ENCODE data around the gene RAX2.

GRCh38 chr19:3751236-3751635, 20.8 kb downstream of the RAX2 start:
- no peak for TF ChIP-seq CTCF (conservative IDR thresholded peaks at IDR 0.05)
- no peak for TF ChIP-seq ZFX (IDR thresholded peaks at IDR 0.05)
